ENCODE measurements around the gene RBM27.

- no peak for TF ChIP-seq POLR2AphosphoS5 (IDR thresholded peaks at IDR 0.05; ENCODE audit: low read depth, low read length)
- TF ChIP-seq REST (IDR thresholded peaks at IDR 0.05; ENCODE audit: insufficient read depth in 1 of 2, low read depth in 2 of 2, low read length in 2 of 2) = no peak
- no peak for TF ChIP-seq SIN3A (IDR thresholded peaks at IDR 0.05; ENCODE audit: borderline replicate concordance, insufficient read depth, low read length)
- TF ChIP-seq FOXP2 (optimal IDR thresholded peaks at IDR 0.05; ENCODE audit: borderline replicate concordance, extremely low read depth, extremely low read length, insufficient read depth) = no peak
Observed at GRCh38 chr5:146232223-146232622, 28.8 kb downstream of the RBM27 start.

All from PFSK-1 (cell line).